Measurements from ENCODE around the gene OARD1.

Gene OARD1

DNA sequence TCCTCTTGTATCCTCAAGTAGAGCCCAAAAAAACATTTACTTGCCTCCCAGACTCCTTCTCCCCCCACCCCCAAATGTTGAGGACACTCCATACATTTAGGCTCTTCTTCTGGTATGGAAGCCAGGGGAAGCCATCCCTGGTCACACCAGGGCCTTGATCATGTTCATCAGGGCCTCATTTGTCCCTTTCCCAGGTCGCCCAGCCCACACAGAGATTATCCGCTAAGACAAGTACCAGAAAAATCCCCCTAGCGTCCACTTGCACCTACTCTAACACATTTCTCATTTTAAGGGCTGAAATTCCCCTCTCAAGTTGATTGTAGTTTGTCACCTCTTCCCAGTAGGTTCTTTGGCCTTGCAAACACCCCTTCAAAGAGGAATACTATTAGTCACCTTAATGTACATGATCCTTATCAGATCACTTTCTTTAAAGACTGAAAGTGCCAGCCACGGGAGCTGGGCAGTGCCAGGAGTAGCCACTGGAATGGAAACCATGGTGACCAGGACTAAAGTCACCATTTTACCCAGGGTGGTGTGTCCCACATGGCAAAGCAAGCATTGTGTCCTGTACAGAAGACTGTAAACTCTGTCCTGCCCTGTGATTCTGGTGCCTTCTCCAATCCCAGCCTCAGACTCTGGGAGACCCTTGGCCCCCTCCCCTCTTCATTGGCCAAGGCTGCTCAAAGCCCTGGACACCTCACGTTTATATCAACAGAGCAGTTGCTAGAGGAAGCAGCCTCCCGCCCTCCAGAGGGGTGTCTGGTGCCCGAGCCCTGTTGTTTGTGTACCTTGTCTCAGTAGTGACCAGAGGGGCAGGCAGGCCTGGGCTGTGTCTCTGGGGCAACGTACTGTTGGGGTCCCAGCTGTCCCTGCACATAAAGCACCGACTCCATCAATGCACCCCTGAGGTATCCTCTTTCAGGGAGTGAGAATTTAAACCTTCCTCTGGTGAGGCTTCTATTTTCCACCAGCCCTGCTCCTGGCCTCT lies 24.1 kb downstream of the OARD1 start:
- DNase-seq = no peak

DNA sequence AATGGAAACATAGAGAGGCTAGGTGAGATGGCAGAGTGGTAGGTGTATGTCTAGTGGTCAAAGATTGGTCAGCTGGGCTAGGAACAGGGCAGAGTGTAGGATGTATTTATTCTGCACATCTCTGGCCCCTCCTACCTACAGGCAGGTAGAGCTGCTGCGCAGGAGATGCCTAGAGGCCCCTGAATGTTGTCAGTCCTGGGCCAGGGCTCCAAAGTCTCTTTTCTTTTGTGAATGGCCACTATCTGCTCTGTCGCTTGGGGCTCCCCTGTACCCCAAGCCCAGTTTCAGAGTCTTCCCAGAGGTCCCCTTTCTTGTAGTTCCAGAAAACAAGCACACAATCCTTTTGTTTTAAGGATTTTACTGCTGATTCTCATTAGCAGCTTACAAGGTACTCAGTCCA lies 24.9 kb downstream of the OARD1 start:
- DNase-seq = no peak

DNA sequence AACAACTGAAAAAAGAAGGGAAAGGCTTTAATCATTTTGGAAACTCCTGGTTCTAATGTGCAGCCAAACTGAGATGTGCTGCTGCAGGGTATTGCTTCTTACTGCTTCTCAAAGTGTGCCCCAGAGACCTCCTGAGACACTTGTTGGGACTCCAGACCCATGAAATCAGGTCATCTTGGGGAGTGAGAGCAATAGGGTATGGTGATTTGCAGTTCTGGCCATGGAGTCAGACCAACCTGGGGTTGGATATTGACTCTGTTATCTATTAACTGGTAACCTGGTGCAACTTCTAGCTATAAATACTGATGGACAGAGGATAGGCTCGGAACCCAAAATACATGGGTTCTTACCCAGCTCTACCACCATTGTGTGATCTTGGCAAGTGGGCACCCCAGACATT lies 26.1 kb downstream of the OARD1 start:
- DNase-seq = no peak

DNA sequence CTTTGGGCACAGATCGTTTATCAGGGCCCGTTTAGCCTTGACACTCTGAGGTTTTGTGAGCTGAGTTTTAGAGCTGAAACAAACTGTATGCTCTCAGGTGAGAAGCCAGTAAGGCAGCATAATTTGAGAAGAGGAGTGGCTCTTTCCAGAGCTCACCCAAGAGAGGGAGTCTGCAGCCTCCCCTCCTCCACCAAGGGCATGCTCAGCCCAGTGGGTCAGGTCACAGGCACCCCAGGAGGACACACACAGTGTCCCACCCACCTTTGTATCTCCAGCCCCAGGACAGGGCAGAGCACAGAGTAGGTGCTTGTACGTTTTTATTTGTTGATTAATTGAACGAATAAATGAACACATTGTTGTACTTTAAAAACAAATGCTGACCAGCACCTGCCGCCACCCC lies 26.5 kb downstream of the OARD1 start:
- no peak for DNase-seq

DNA sequence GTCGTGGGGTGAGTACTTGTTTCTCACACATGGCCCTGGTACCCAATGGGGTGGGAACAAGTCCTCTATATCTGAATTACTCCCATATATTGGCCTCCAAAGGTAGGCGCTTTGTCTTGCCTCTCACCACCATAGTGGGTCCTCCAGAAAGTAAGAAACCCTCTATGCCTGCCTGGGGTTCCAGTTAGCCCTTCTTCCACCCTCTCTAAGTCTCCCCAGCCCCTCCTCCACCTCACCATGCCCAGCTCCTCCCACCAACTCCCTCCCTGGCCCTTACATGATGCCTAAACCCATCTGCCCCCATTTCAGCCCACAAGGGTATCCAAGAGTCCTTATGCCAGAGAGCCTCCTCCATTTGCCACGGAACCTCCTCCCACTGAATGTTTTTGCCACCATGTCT lies 29.0 kb downstream of the OARD1 start:
- no peak for DNase-seq

DNA sequence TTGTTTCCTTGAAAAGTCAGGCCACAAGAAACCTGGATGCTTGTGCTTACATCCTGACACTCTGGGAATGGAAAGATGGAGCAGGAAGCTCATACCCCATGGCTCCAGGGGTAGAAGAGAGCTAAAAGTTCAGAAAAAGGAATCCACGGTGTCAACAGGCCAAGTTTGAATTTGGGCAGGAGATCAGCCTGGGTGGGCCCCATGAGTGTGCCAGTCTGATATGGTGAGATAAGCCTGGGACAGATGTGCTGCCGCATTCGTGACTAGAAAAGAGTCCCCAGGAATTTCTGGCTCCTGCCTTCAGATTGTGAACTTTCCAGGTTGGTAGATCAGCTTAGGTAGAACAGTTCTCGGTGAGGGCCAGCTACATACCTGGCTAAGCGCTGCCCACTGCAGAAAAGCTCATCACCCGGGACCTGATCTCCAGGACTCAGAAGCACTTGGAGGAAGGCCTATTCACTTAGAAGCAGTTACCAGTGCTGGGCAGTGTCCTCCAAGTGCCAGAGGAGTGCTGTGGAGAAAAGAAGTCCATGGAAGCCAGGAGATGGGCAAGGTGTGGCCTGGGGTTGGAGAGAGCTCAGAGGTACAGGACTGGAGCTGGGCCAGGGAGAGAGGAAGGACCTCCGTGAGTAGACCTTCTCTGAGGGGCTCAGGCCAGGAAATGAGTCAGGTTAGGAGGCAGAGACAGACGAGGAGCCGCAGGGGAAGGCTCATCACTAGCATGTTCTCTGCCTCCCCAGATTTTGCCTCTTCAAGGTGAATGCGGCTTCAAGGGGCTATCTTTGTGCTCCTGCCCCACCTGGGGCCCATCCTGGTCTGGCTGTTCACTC lies 29.7 kb downstream of the OARD1 start, which contains the start of gene TSPO2:
Gene TSPO2 (plus strand): TSS at position 242 of the 830 bp plus-strand sequence. CDS start 519 bp downstream, at position 761.
- DNase-seq = no peak

DNA sequence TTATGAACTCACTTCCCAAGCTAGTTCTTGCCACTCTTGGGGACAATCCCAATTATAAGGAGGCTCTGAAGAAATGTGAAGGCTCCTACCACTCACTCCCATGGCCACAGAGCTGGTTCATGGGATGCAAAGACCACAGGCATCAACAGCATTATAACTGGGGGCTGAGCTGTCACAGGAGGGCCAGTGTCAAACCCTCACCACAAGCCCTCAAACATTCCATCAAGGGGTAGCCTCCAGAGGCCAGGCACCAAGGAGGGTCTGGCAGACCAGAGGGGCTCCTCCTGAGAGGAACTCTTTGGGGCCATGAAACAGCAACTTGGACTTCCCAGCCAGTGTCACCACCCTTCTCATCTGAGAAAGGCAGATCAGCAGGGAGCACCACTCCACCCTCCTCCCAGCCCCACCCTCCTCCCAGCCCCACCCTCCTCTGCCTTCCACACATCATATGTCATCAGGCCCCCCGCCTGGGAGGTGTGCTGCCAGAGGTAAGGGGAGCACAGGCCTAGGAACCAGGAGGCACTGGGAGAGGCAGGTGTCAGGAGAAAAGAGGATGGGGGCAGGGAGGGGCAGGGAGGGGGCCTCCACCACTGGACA lies 31.1 kb downstream of the OARD1 start:
- DNase-seq = no peak

DNA sequence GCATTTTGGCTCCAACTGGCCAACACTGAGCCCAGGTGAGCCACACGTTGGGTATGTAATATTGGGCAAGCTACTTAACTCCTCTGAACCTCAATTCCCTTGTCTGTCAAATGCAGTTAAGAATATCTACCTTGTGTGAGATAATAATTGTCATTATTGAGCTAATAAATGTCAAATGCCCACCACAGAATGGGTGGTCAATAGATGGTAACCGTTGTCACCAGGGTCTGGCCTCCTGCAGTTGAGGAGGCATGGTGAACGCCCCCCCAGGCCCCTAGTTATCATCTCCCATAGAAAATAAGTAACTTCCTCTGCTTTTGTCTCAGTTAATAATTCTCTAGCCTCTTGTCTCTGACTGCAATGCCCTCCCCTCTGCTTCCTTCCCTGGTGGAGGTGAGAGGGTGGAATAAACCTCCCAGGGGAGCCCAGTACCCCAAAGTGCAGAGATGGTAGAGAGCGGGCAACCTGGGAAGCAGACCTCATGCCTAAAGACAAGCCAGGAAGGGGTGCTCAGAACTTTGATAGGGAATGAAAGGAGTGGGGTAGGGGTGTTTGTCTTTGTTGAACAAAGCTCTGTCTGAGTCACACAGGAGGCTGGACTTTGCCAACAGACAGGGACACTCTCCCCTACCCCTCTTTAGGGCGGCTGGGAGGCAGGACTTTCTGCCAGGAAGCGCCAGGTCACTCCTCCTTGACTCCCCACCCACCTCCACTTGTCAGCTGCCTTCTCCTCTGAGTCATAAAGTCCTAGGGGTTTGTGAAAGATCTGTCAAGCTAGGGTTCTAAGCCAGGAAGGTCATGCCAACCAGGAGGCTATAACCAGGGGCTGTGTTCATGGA lies 31.8 kb downstream of the OARD1 start:
- DNase-seq = no peak

DNA sequence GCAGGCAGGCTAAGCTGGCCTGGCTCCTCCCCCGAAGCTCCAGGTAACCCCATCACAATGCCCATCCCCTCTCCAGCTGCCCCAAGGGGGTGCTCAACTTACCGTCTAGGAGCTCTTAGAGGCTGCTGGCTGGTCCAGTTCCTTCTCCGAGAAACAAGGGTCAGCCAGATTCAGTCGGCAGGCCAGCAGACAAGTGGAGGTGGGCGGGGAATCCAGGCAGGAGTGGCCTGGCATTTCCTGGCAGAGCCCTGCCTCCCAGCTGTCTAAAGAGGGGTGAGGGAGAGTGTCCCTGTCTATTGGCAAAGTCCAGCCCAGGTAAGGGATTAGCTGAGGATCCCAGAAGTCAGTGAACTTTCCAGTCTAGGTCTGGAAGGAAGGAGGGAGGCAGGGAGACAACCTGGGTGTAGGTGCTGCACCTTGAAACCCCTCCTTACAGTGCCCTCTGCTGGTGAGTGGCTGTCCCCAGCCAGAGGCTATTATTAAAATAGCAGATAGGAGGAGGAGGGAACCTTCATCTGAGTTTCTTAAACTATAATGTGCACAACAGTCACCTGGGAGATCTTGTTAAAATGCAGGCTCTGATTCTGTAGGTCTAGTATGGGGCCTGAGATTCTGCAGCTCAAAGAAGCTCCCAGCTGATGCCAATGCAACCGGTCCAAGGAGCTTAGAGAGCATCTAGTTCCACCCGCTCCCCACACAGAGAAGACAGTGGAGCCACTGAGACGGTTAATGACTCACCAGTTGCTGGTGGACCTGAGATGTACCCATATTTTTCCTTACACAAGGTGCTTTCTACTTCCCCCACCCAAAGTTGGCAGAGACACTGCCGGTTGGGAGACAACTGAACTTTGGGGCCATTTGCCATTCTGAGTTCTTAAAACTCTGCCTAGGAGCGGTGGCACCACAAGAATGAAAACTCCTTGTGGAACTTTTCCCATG lies 32.8 kb downstream of the OARD1 start, which contains the start of gene UNC5CL:
Gene UNC5CL (minus strand): TSS at position 162 of the 939 bp plus-strand sequence. CDS start 4,147 bp downstream, outside the sequence.
- peak; percentile 55 for DNase-seq

DNA sequence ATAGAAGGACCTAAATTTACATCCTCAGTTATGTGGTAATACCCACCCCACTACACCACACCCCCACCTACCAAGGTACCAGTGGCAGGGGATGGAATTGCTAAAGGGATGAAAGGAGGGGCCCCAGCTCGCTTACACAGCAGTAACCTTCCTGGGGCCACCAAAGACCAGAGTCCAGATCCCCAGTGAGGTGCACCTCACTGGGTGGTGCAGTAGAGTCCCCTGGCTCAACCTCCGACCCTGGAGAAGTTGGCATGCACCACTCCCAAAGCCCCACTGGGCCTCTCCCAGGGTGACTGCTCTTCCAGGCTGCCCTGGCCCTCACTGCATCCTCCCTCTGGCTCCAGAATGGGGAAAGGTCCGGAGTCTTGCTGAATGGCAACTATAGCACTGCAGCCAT lies 34.0 kb downstream of the OARD1 start:
- DNase-seq = no peak

DNA sequence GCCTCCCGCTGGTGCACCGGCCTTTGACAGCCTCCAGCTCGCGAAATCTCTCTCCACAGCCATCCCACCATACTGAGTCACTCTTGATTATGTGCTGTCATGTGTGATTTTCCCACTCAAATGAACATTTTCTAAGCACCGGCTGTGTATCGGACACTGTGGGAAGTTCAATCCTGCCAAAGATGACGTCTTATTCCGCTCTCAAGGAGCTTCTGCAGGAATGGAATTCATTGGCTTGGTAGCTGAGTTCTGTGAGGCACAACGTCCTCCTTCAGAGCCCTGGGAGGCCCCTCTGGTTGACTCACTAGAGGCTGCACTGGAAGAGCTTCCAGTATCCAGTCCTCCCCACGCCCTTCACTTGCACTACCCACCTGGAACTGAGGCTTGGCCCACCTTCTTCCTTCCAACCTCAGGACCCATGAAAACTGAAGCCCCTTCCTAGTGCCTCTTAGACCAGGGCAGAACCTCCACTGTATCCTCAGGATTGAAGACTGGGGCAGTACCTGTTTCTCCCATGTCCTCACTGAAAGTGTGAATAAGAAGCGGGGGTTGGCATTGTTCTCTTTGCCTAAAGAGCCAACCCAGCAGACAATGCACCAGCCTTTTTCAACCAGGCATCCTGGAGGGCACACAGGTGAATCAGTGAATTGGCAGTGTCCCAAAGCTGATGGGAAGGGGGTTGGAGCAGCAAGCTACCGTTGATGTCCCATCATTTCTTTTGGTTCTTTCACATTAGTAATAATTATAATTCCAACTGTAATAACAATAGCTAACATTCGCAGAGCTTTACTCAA lies 34.9 kb downstream of the OARD1 start:
- DNase-seq = no peak

DNA sequence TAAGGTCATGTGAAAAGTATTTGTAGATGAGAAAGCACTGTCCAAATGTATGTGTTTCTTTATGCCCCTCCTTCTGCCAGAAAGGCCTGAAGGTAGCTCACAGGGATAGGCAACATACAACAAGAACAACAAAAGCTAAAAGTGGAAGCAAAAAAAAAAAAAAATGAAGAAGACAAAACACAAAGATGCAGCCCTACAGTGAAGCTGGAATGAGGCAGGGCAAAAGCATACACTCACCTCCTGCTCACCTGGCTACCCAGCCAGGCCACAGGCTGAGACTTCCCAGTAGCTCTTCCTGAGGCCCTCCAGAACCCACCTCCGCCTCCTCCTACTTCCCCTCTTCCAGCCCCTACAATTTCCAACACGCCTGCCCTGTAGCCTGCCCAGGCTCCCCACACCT lies 35.6 kb downstream of the OARD1 start:
- DNase-seq = no peak

DNA sequence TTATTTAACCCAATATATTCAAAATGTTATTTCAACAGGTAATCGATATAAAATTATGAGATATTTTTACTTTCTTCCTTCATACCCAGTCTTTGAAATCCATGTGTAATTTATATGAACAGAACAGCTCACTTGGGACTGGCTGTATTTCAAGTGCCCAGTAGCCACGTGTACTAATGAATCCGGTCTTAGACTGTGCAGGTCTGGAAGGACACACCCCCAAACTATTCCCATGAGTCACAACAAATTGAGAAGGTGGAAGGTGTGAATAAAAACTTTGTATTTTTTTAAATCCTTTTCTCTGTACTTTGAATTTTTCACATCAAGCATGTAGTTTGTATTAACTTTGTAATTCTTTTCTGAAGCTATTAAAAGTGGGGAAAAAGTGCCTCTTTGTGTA lies 36.0 kb downstream of the OARD1 start:
- DNase-seq = no peak

DNA sequence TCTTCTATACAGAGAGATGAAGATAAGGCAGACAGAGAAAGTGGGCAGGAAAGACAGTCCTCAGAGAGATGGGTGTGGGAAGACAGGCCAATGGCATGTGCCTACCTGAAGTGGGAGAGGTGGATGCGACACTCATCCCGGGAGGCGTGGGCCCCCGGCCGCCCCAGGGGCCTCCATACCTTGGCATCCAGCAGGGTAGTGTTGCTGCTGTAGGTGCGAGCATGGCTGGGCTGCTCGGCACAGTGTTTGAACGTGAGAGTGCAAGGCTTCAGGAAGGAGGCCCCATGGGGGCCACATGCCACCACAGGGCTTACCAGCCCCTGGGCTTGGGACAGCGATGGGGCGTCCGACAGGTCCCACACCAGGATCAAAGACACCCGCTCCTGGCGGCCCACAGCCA lies 38.4 kb downstream of the OARD1 start:
- DNase-seq = no peak

DNA sequence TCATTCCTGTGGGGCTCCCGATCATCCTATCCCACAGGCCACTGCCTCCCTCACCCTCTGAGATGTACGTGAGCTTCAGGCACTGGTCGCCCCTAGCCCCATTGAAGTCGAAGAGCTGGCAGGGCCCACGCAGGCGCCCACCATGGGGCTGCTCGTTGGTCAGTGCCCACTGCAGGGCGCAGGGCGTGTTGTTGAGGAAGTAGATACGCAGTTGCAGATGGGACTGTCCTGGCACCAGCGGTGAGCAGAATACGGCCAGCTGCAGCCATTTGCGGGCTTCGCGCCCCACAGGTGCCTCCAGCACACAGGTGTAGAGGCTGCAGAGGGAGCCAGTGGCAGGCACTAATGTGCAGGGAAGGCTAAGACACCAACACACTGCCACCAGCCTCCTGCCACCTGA lies 39.3 kb downstream of the OARD1 start:
- no peak for DNase-seq

DNA sequence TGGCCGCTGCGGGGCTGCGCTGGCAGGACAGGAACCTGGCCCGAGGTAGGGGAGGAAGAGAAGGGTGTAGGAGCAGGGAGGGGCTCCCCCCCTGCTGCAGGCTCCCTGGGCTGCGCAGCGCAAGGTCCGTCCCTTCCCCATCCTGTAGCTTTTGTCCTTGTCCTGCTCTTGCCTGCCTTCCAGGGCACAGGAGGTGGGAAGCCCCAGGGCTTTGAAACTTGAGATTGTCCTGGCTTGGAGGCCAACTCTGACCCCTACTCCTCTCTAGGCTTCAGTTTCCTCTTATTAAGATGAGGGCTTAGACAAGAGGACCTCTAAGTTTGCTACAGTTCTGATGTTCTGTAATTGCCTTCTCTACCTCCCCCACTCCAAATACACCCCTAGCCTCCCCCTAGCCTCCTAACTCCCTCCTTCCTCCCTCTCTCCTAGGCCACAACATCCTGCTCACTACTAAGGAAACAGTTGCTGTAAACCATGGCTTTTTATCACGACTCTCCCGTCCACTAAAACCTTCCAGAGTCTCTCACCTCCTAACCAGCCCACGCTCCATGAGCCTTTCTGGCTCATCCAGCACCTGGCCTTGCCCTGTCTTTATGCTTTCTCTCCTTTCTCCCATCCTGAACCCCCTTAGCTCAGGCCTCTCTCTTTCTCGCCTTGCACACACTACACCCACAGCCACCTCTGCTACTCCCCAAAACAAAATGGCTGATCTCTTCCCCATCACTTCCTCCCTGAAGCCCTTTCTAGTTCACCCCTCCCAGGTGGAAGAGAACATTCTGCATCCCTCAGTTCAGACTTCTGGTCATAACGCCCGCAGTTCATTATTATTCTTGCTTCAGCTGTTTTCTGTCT lies 43.4 kb downstream of the OARD1 start:
- DNase-seq = no peak

DNA sequence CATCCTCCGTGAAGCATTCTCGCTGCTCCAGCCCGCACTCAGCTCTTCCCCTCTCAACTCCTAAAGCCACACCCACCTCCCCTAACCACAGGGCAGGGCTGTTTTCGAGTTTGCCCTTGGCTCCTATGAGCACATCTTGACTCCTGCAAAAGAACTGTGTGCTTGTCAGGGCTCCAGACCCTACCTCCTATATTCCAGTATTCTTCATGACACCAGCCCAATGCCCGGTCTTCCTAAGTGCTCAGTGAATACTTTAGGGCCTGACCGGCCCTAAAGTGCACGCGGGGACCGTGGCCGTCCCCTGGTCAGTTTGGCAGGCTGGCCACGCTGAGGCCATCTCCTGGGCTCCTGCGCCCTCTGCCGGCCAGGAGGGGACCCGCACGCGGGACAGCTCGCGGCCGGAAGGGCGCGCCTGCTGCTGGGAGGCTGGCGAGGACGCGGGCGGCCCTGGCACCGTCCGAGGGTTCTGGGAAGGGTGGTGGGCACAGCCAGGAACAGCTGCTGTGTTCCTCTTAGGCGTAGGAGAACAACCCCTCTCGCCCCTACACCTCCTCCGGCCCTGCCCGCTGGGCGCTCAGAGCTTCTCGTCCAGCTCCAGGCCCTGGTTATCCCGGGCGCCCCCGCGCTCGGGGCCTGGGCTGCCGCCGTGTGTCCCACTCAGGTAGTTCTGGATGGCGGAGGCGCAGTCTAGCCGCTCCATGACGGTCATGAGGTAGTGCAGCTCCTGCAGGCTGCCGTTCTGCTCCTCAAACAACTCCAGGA lies 44.2 kb downstream of the OARD1 start:
- peak; percentile 71 for DNase-seq

DNA sequence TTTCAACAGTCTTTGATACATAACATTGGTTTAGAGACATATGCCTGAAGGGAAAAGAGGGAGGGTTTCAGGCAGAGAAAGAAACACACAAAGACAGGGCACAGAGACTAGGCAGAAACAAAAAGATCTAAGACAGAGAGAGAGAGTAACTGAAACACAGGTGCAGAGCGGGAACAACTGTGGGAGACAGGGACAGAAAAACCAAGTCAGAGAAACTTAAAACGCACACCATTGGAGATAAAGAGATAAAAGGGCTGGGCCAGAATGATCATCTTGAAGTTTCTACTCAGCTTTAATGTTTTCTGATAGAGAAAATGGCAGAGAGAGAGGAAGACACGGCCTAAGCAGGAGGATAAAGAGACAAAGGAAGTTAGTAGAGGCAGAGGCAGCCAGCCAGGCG lies 44.9 kb downstream of the OARD1 start:
- no peak for DNase-seq

All from stimulated activated CD4-positive, alpha-beta T cell treated with anti-CD3 and anti-CD28 coated beads, Interleukin-1b, Interleukin-23, amount 100 ng/mL, for 48 hours (primary cell).